Lower leg skin (tissue), 4 donors: ENCODE data around the gene SPATC1L. TPM values are rescaled to one million over a fixed set of nuclear protein-coding genes. Genes with fewer than 3 reads are reported as not detected.
"Not testable (repeated sequence)": the region's sequence is repeated elsewhere in the genome, so short reads cannot be mapped to it uniquely, and the experiment has no call there.

Experiments
- DNase-seq, 2 donors: peaks; one replicate each; pipeline ENCODE4 v3.0.0-alpha.2; 2019; ENCODE audit warnings: low spot score in 2 of 2
- H3K4me3 ChIP-seq: fragments of 200-600 bp; sonication (generic); 2 replicates; pipeline ENCODE4 v1.5.1; 2017; ENCODE audit warnings: mild to moderate bottlenecking, low read depth; ENCODE audit not compliant: poor library complexity, severe bottlenecking
- POLR2A ChIP-seq, 2 donors: fragments of 450-650 bp; IDR thresholded peaks; one replicate each; pipeline ENCODE4 v1.6.1; 2016 to 2017; ENCODE audit warnings: antibody characterized with exemption in 2 of 2, mild to moderate bottlenecking in 1 of 2, moderate library complexity in 1 of 2
- WGBS, 2 donors: methylation state at CpG; one replicate each; pipeline ENCODE4 v1.1.5; 2018; 5-methylcytosine and 5-hydroxymethylcytosine counted together
- intact Hi-C: fragments of 100-400 bp; cut with DNase I; formaldehyde crosslinking; loops from one replicate; pipeline ENCODE4 v1.15.0; 2023; ENCODE audit warnings: low total_unique reads
- total RNA-seq, 4 donors: library from RNA; depleted of rRNA; stranded (reverse); fragments of >200 nt; gene quantifications; one replicate each; pipeline ENCODE4 v1.1.0, GENCODE V29; 2016
- TF ChIP-seq, protein P1 (sequence below), 3 donors: fragments of 450-650 bp; IDR thresholded peaks; one replicate each; pipeline ENCODE4 v1.5.1; 2016; ENCODE audit warnings: antibody characterized with exemption in 3 of 3, mild to moderate bottlenecking in 3 of 3, moderate library complexity in 2 of 3

The SPATC1L gene
- total RNA-seq, 4 donors from 2014 or later, result 2.1 to 7.5 (median 4.0) TPM

DNA sequence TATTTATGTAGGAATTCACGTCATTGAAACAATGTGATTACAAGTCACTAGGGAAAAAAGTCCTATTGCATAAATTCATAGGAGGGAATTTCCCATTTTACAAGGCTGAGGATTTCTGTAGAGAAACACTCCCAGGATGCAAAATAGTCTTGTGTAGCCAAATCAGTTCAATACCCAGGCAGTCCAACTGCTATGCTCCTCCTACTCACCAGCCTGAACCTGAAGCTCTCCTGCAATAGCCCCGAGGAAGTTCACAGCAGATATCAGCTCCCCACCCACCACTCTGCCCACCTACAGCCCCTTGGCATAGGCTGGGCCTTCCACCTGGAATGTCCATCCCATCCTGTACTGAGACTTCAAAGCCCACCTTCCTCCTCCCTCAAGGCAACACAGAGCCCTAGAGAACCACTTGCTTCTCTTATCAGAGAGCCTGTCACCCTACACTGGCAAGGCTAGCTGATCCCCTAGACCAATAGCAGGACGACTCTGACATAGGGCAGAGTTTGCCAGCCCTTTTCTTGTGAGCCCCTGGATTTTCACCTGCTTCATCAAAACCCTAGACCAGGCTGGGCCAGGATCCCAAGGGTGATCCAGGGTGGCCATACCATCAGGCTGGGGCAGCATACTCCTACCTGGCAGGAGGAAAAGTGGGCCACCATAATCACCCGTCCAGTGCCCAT, 42.8 kb upstream of the SPATC1L start:
- H3K4me3 ChIP-seq, result no peak overlapping the region
- peak in 1 of 2 donors; percentile 84 for DNase-seq
- intact Hi-C loops, result no loop called here
- 20 to 28% methylated on average over 4 of the region's 4 CpGs for WGBS, 2 donors
- TF ChIP-seq POLR2A (IDR thresholded peaks at IDR 0.05), result no peak
- TF ChIP-seq, protein P1, sequence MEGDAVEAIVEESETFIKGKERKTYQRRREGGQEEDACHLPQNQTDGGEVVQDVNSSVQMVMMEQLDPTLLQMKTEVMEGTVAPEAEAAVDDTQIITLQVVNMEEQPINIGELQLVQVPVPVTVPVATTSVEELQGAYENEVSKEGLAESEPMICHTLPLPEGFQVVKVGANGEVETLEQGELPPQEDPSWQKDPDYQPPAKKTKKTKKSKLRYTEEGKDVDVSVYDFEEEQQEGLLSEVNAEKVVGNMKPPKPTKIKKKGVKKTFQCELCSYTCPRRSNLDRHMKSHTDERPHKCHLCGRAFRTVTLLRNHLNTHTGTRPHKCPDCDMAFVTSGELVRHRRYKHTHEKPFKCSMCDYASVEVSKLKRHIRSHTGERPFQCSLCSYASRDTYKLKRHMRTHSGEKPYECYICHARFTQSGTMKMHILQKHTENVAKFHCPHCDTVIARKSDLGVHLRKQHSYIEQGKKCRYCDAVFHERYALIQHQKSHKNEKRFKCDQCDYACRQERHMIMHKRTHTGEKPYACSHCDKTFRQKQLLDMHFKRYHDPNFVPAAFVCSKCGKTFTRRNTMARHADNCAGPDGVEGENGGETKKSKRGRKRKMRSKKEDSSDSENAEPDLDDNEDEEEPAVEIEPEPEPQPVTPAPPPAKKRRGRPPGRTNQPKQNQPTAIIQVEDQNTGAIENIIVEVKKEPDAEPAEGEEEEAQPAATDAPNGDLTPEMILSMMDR (IDR thresholded peaks at IDR 0.05), result no peak

GRCh38 chr21:46226146-46226545, 41.9 kb upstream of the SPATC1L start:
- intact Hi-C loops, result no loop called here

GRCh38 chr21:46223661-46224060, 39.4 kb upstream of the SPATC1L start:
- WGBS, 2 donors, result 87 to 92% methylated on average over 18 of the region's 18 CpGs
- intact Hi-C loops, DNase-seq, H3K4me3 ChIP-seq: not testable (repeated sequence)

More at GRCh38 chr21:46226146-46226545, 41.9 kb upstream of the SPATC1L start:
- TF ChIP-seq, protein P1 (IDR thresholded peaks at IDR 0.05), result no peak
- TF ChIP-seq POLR2A (IDR thresholded peaks at IDR 0.05), result no peak
- WGBS, 2 donors, result 91 to 92% methylated on average over 1 of the region's 1 CpG
- no peak for DNase-seq
- H3K4me3 ChIP-seq, result no peak overlapping the region

GRCh38 chr21:46223217-46223616, 39.0 kb upstream of the SPATC1L start:
- TF ChIP-seq POLR2A (IDR thresholded peaks at IDR 0.05), result no peak
- TF ChIP-seq, protein P1 (IDR thresholded peaks at IDR 0.05), result no peak
- intact Hi-C loops, result no loop called here

DNA sequence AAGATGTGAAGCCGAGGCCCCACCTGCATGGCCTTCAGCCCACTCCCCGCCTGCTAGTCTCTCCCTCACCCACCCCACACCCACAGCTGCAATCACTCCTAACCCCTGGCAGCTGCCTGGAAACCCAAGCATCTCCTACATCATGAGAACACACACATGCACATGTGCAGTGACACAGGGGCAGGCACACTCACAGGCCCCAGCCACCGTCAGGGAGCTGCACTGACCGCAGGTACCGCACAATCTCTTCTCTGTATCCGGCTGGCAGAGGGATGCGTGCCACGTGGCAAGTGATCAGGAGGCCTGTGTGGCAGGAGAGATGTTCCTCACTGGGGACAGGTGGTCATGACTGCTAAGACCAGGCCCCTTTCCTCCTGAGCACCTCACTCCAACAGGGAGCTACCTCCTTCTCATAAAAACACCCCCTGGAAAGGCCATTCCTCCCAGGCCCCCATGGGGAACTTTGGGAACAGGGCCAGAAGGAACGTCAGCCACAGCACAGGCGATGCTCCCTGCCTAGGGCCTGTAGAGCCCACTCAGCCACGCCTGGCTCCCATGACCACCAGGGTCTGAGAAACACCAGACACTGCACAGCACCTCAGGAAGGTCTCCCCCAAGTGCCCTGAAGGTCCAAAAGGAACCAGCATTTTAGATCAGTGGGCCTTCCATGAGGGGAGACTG, 38.3 kb upstream of the SPATC1L start:
- no peak overlapping the region for H3K4me3 ChIP-seq
- no peak for DNase-seq
- 74 to 83% methylated on average over 8 to 11 of the region's 11 CpGs for WGBS, 2 donors
- TF ChIP-seq, protein P1 (IDR thresholded peaks at IDR 0.05), result no peak
- TF ChIP-seq POLR2A (IDR thresholded peaks at IDR 0.05), result no peak
- intact Hi-C loops, result no loop called here

More at GRCh38 chr21:46223217-46223616, 39.0 kb upstream of the SPATC1L start:
- DNase-seq, result no peak
- H3K4me3 ChIP-seq, result no peak overlapping the region
- 84 to 86% methylated on average over 7 of the region's 7 CpGs for WGBS, 2 donors

GRCh38 chr21:46221664-46222435, 37.6 kb upstream of the SPATC1L start:
- no peak overlapping the region for H3K4me3 ChIP-seq
- WGBS, 2 donors, result 77 to 91% methylated on average over 16 of the region's 16 CpGs
- DNase-seq, result no peak
- no peak for TF ChIP-seq POLR2A (IDR thresholded peaks at IDR 0.05)
- TF ChIP-seq, protein P1 (IDR thresholded peaks at IDR 0.05), result no peak
- intact Hi-C loops, result no loop called here
